WTC11 (cell line): ENCODE data around the gene C17orf78. TPM values are rescaled to one million over a fixed set of nuclear protein-coding genes. Genes with fewer than 3 reads are reported as not detected.

Source experiments
- ATAC-seq: fragments of 200-7000 bp; cut with Tn5 transposase; 2 replicates; pipeline ENCODE4 v1.10.0; 2021; ENCODE audit warnings: mild to moderate bottlenecking, moderate library complexity
- CTCF ChIA-PET: fragments of 300-600 bp; sonication (Branson Sonifier 250); formaldehyde crosslinking; loops from one replicate; lab custom pipeline; 2021; ENCODE audit warnings: antibody characterized with exemption; lab: Charles Lee
- POLR2A ChIA-PET: fragments of 350-600 bp; sonication (Branson Sonifier 250); formaldehyde crosslinking; loops from one replicate; lab custom pipeline; 2021; ENCODE audit warnings: antibody characterized with exemption; lab: Charles Lee
- DNase-seq: peaks from one replicate; pipeline ENCODE4 v3.0.0; 2021; ENCODE audit warnings: low spot score
- H3K27ac Mint-ChIP-seq: 2 replicates; pipeline ENCODE4 v1.8.0; 2021; ENCODE audit warnings: mixed read lengths
- H3K27me3 Mint-ChIP-seq: 2 replicates; pipeline ENCODE4 v1.8.0; 2021; ENCODE audit warnings: low read depth, mild to moderate bottlenecking, moderate library complexity, mixed read lengths
- H3K36me3 Mint-ChIP-seq: 2 replicates; pipeline ENCODE4 v1.8.0; 2021; ENCODE audit warnings: mixed read lengths
- H3K4me1 Mint-ChIP-seq: 2 replicates; pipeline ENCODE4 v1.8.0; 2022; ENCODE audit warnings: mixed read lengths
- H3K4me3 Mint-ChIP-seq: 2 replicates; pipeline ENCODE4 v1.8.0; 2021; ENCODE audit warnings: mild to moderate bottlenecking, moderate library complexity, mixed read lengths
- H3K9me3 Mint-ChIP-seq: 2 replicates; pipeline ENCODE4 v1.8.0; 2021; ENCODE audit warnings: mixed read lengths
- CREB1 ChIP-seq: sonication (generic); formaldehyde crosslinking; IDR thresholded peaks from 2 replicates; pipeline ENCODE4 v1.8.0; 2023; ENCODE audit warnings: mild to moderate bottlenecking, missing genetic modification reagents
- EMX1 ChIP-seq: fragments of 250-450 bp; sonication (Bioruptor Pico); IDR thresholded peaks from 2 replicates; pipeline ENCODE4 v1.8.0; 2021; ENCODE audit warnings: mild to moderate bottlenecking
- GRHL2 ChIP-seq: fragments of 250-450 bp; sonication (Bioruptor Pico); IDR thresholded peaks from 2 replicates; pipeline ENCODE4 v1.8.0; 2022; ENCODE audit warnings: mild to moderate bottlenecking, moderate library complexity; ENCODE audit not compliant: insufficient replicate concordance, severe bottlenecking
- JUN ChIP-seq: sonication (generic); formaldehyde crosslinking; IDR thresholded peaks from 2 replicates; pipeline ENCODE4 v1.8.0; 2023; ENCODE audit warnings: mild to moderate bottlenecking, missing genetic modification reagents
- KAT7 ChIP-seq: sonication (generic); formaldehyde crosslinking; IDR thresholded peaks from 2 replicates; pipeline ENCODE4 v1.8.1; 2023; ENCODE audit warnings: missing genetic modification reagents, mild to moderate bottlenecking, borderline replicate concordance
- NR2C2 ChIP-seq: sonication (generic); formaldehyde crosslinking; IDR thresholded peaks from 2 replicates; pipeline ENCODE4 v1.8.0; 2022; ENCODE audit warnings: mild to moderate bottlenecking, missing genetic modification reagents
- NR3C1 ChIP-seq: sonication (generic); formaldehyde crosslinking; conservative IDR thresholded peaks from 2 replicates; pipeline ENCODE4 v1.8.1; 2023; ENCODE audit warnings: low read depth, mild to moderate bottlenecking, missing genetic modification reagents
- RORB ChIP-seq: fragments of 250-450 bp; sonication (Bioruptor Pico); IDR thresholded peaks from 2 replicates; pipeline ENCODE4 v1.9.0; 2021; ENCODE audit warnings: mild to moderate bottlenecking
- SMAD3 ChIP-seq: sonication (generic); formaldehyde crosslinking; IDR thresholded peaks from 2 replicates; pipeline ENCODE4 v1.8.0; 2022; ENCODE audit warnings: missing genetic modification reagents, mild to moderate bottlenecking, borderline replicate concordance
- ZNF121 ChIP-seq: sonication (generic); formaldehyde crosslinking; IDR thresholded peaks from 2 replicates; pipeline ENCODE4 v1.8.0; 2023; ENCODE audit warnings: missing genetic modification reagents
- ZNF232 ChIP-seq: sonication (generic); formaldehyde crosslinking; IDR thresholded peaks from 2 replicates; pipeline ENCODE4 v1.8.0; 2022; ENCODE audit warnings: mild to moderate bottlenecking, missing genetic modification reagents
- total RNA-seq: library from RNA; stranded (reverse); gene quantifications from 3 replicates; pipeline ENCODE4 v1.2.3, GENCODE V29; 2021
- TF ChIP-seq, protein P1 (sequence below): fragments of 250-450 bp; sonication (Bioruptor Pico); IDR thresholded peaks from 2 replicates; pipeline ENCODE4 v1.9.0; 2021; ENCODE audit warnings: moderate library complexity, mild to moderate bottlenecking, inconsistent platforms, borderline replicate concordance
- TF ChIP-seq, protein P2 (sequence below): sonication (generic); formaldehyde crosslinking; IDR thresholded peaks from 2 replicates; pipeline ENCODE4 v1.8.0; 2023; ENCODE audit warnings: missing genetic modification reagents, mild to moderate bottlenecking, borderline replicate concordance
- TF ChIP-seq, protein P3 (sequence below): sonication (generic); formaldehyde crosslinking; IDR thresholded peaks from 2 replicates; pipeline ENCODE4 v1.8.0; 2023; ENCODE audit warnings: mild to moderate bottlenecking, missing genetic modification reagents
- TF ChIP-seq, protein P4 (sequence below): sonication (generic); formaldehyde crosslinking; IDR thresholded peaks from 2 replicates; pipeline ENCODE4 v1.8.1; 2022; ENCODE audit warnings: missing genetic modification reagents, borderline replicate concordance
- TF ChIP-seq, protein P5 (sequence below): fragments of 250-450 bp; sonication (Bioruptor Pico); IDR thresholded peaks from 2 replicates; pipeline ENCODE4 v1.9.0; 2021; ENCODE audit warnings: mild to moderate bottlenecking
- TF ChIP-seq, protein P6 (sequence below): sonication (generic); formaldehyde crosslinking; IDR thresholded peaks from 2 replicates; pipeline ENCODE4 v1.8.1; 2023; ENCODE audit warnings: mild to moderate bottlenecking, moderate library complexity, missing genetic modification reagents
- TF ChIP-seq, protein P7 (sequence below): sonication (generic); formaldehyde crosslinking; IDR thresholded peaks from 2 replicates; pipeline ENCODE4 v1.8.0; 2022; ENCODE audit warnings: mild to moderate bottlenecking, missing genetic modification reagents
- TF ChIP-seq, protein P8 (sequence below): sonication (generic); formaldehyde crosslinking; IDR thresholded peaks from 2 replicates; pipeline ENCODE4 v1.8.0; 2022; ENCODE audit warnings: mild to moderate bottlenecking, missing genetic modification reagents
- TF ChIP-seq, protein P9 (sequence below): sonication (generic); formaldehyde crosslinking; IDR thresholded peaks from 2 replicates; pipeline ENCODE4 v1.8.1; 2023; ENCODE audit warnings: mild to moderate bottlenecking, missing genetic modification reagents

C17orf78 gene
- total RNA-seq, 1 experiment from 2014 or later, result not detected

DNA sequence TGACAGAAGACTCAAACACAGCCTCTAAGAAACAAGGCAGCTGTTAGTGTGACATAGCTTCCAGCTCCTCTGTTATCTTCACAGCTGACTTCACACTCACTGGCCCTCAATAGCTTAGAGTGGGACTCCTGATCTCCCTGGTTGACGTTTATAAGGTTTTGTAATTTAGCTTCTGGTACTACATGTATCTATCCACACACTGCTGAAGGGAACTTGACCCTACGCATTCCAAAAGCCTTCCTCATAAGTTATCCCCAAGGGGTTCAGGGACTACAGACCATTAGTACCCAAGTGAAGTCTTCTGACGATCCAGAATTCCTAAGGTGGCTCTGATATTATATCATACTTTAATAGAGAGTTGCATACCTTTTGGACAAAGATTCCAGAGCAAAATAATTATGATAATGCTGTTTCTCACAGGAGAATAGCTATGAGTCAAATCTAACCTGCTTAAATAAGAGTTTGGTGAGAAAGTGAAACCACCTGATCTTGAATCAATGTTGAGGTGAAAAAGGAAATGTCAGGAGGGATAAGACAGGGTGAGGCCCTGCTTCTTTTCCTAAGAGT is 16.3 kb downstream of the C17orf78 start:
- Mint-ChIP-seq H3K4me1 (no peaks in the 10 kb centered on the region), H3K9me3 (no peaks in the 10 kb centered on the region), H3K36me3 (no peaks in the 10 kb centered on the region), H3K4me3 (no peak overlapping the region), H3K27ac (no peak overlapping the region), H3K27me3 (no peaks in the 10 kb centered on the region)
- DNase-seq (no peak), ATAC-seq (no peak)
- CTCF ChIA-PET, result interaction anchor here (8.0 kb wide), 1 partner anchor 18 kb away, joined by 68 read pairs; no protein-coding TSS in a partner anchor
- POLR2A ChIA-PET, result no interaction called here
- TF ChIP-seq, protein P1, sequence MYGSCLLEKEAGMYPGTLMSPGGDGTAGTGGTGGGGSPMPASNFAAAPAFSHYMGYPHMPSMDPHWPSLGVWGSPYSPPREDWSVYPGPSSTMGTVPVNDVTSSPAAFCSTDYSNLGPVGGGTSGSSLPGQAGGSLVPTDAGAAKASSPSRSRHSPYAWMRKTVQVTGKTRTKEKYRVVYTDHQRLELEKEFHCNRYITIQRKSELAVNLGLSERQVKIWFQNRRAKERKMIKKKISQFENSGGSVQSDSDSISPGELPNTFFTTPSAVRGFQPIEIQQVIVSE (CRISPR knock-in tag), result no peak
- TF ChIP-seq, protein P2, sequence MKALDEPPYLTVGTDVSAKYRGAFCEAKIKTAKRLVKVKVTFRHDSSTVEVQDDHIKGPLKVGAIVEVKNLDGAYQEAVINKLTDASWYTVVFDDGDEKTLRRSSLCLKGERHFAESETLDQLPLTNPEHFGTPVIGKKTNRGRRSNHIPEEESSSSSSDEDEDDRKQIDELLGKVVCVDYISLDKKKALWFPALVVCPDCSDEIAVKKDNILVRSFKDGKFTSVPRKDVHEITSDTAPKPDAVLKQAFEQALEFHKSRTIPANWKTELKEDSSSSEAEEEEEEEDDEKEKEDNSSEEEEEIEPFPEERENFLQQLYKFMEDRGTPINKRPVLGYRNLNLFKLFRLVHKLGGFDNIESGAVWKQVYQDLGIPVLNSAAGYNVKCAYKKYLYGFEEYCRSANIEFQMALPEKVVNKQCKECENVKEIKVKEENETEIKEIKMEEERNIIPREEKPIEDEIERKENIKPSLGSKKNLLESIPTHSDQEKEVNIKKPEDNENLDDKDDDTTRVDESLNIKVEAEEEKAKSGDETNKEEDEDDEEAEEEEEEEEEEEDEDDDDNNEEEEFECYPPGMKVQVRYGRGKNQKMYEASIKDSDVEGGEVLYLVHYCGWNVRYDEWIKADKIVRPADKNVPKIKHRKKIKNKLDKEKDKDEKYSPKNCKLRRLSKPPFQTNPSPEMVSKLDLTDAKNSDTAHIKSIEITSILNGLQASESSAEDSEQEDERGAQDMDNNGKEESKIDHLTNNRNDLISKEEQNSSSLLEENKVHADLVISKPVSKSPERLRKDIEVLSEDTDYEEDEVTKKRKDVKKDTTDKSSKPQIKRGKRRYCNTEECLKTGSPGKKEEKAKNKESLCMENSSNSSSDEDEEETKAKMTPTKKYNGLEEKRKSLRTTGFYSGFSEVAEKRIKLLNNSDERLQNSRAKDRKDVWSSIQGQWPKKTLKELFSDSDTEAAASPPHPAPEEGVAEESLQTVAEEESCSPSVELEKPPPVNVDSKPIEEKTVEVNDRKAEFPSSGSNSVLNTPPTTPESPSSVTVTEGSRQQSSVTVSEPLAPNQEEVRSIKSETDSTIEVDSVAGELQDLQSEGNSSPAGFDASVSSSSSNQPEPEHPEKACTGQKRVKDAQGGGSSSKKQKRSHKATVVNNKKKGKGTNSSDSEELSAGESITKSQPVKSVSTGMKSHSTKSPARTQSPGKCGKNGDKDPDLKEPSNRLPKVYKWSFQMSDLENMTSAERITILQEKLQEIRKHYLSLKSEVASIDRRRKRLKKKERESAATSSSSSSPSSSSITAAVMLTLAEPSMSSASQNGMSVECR (CRISPR knock-in tag), result no peak

DNA sequence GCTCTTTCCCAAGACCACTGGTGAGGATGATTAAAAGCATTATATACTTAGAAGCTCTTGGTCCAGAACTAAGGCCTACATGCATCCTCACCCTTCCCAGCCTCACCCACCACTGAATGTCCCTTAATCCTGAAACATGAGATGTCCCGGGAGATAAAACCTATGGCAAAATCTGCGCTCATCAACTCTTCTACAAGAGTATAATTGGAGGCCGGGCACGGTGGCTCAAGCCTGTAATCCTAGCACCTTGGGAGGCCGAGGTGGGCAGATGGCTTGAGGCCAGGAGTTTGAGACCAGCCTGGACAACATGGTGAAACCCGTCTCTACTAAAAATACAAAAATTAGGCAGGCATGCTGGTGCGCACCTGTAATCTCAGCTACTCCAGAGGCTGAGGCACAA is 17.6 kb downstream of the C17orf78 start:
- Mint-ChIP-seq H3K36me3 (no peaks in the 10 kb centered on the region), H3K27ac (no peak overlapping the region), H3K9me3 (no peaks in the 10 kb centered on the region), H3K4me1 (no peaks in the 10 kb centered on the region), H3K4me3 (no peak overlapping the region), H3K27me3 (no peaks in the 10 kb centered on the region)
- DNase-seq (no peak), ATAC-seq (no peak)
- POLR2A ChIA-PET, result interaction anchor here (0.7 kb wide), 1 partner anchor 15 kb away, joined by 4 read pairs; no protein-coding TSS in a partner anchor
- CTCF ChIA-PET, result no interaction called here
- TF ChIP-seq SMAD3 (CRISPR knock-in tag), result no peak
- TF ChIP-seq RORB (CRISPR knock-in tag), result no peak
- no peak for TF ChIP-seq KAT7 (CRISPR knock-in tag)
- no peak for TF ChIP-seq NR3C1 (CRISPR knock-in tag)
- no peak for TF ChIP-seq ZNF232 (CRISPR knock-in tag)
- TF ChIP-seq, protein P3, sequence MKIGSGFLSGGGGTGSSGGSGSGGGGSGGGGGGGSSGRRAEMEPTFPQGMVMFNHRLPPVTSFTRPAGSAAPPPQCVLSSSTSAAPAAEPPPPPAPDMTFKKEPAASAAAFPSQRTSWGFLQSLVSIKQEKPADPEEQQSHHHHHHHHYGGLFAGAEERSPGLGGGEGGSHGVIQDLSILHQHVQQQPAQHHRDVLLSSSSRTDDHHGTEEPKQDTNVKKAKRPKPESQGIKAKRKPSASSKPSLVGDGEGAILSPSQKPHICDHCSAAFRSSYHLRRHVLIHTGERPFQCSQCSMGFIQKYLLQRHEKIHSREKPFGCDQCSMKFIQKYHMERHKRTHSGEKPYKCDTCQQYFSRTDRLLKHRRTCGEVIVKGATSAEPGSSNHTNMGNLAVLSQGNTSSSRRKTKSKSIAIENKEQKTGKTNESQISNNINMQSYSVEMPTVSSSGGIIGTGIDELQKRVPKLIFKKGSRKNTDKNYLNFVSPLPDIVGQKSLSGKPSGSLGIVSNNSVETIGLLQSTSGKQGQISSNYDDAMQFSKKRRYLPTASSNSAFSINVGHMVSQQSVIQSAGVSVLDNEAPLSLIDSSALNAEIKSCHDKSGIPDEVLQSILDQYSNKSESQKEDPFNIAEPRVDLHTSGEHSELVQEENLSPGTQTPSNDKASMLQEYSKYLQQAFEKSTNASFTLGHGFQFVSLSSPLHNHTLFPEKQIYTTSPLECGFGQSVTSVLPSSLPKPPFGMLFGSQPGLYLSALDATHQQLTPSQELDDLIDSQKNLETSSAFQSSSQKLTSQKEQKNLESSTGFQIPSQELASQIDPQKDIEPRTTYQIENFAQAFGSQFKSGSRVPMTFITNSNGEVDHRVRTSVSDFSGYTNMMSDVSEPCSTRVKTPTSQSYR, result no peak
- TF ChIP-seq JUN (CRISPR knock-in tag), result no peak
- TF ChIP-seq, protein P4, sequence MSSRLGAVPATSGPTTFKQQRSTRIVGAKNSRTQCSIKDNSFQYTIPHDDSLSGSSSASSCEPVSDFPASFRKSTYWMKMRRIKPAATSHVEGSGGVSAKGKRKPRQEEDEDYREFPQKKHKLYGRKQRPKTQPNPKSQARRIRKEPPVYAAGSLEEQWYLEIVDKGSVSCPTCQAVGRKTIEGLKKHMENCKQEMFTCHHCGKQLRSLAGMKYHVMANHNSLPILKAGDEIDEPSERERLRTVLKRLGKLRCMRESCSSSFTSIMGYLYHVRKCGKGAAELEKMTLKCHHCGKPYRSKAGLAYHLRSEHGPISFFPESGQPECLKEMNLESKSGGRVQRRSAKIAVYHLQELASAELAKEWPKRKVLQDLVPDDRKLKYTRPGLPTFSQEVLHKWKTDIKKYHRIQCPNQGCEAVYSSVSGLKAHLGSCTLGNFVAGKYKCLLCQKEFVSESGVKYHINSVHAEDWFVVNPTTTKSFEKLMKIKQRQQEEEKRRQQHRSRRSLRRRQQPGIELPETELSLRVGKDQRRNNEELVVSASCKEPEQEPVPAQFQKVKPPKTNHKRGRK (CRISPR knock-in tag), result no peak
- TF ChIP-seq ZNF121 (CRISPR knock-in tag), result no peak
- TF ChIP-seq, protein P5, sequence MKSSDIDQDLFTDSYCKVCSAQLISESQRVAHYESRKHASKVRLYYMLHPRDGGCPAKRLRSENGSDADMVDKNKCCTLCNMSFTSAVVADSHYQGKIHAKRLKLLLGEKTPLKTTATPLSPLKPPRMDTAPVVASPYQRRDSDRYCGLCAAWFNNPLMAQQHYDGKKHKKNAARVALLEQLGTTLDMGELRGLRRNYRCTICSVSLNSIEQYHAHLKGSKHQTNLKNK, result no peak
- TF ChIP-seq, protein P6, sequence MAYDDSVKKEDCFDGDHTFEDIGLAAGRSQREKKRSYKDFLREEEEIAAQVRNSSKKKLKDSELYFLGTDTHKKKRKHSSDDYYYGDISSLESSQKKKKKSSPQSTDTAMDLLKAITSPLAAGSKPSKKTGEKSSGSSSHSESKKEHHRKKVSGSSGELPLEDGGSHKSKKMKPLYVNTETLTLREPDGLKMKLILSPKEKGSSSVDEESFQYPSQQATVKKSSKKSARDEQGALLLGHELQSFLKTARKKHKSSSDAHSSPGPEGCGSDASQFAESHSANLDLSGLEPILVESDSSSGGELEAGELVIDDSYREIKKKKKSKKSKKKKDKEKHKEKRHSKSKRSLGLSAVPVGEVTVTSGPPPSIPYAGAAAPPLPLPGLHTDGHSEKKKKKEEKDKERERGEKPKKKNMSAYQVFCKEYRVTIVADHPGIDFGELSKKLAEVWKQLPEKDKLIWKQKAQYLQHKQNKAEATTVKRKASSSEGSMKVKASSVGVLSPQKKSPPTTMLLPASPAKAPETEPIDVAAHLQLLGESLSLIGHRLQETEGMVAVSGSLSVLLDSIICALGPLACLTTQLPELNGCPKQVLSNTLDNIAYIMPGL, result no peak
- no peak for TF ChIP-seq NR2C2
- TF ChIP-seq CREB1, result no peak
- TF ChIP-seq GRHL2, result no peak
- no peak for TF ChIP-seq EMX1 (CRISPR knock-in tag)
- TF ChIP-seq, protein P7, sequence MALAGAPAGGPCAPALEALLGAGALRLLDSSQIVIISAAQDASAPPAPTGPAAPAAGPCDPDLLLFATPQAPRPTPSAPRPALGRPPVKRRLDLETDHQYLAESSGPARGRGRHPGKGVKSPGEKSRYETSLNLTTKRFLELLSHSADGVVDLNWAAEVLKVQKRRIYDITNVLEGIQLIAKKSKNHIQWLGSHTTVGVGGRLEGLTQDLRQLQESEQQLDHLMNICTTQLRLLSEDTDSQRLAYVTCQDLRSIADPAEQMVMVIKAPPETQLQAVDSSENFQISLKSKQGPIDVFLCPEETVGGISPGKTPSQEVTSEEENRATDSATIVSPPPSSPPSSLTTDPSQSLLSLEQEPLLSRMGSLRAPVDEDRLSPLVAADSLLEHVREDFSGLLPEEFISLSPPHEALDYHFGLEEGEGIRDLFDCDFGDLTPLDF (CRISPR knock-in tag), result no peak
- TF ChIP-seq, protein P8, sequence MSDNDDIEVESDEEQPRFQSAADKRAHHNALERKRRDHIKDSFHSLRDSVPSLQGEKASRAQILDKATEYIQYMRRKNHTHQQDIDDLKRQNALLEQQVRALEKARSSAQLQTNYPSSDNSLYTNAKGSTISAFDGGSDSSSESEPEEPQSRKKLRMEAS (CRISPR knock-in tag), result no peak
- TF ChIP-seq, protein P9, sequence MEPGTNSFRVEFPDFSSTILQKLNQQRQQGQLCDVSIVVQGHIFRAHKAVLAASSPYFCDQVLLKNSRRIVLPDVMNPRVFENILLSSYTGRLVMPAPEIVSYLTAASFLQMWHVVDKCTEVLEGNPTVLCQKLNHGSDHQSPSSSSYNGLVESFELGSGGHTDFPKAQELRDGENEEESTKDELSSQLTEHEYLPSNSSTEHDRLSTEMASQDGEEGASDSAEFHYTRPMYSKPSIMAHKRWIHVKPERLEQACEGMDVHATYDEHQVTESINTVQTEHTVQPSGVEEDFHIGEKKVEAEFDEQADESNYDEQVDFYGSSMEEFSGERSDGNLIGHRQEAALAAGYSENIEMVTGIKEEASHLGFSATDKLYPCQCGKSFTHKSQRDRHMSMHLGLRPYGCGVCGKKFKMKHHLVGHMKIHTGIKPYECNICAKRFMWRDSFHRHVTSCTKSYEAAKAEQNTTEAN (CRISPR knock-in tag), result no peak
